HEK293 (cell line): ENCODE results near the gene KDELR1.

ENCODE experiments used
- BCL11A ChIP-seq: fragments of 450-650 bp; formaldehyde crosslinking; IDR thresholded peaks from 2 replicates; pipeline ENCODE4 v1.5.1; 2016; ENCODE audit warnings: low read depth, missing biosample characterization, missing genetic modification characterization
- IKZF3 ChIP-seq: fragments of 450-650 bp; IDR thresholded peaks from 2 replicates; pipeline ENCODE4 v1.5.0; 2018; ENCODE audit warnings: missing biosample characterization, mild to moderate bottlenecking, missing genetic modification characterization, moderate library complexity
- KLF1 ChIP-seq: fragments of 450-650 bp; formaldehyde crosslinking; IDR thresholded peaks from 2 replicates; pipeline ENCODE4 v1.5.1; 2016; ENCODE audit warnings: missing biosample characterization, missing genetic modification characterization
- KLF8 ChIP-seq: fragments of 450-650 bp; formaldehyde crosslinking; IDR thresholded peaks from 2 replicates; pipeline ENCODE4 v1.5.1; 2016; ENCODE audit warnings: missing biosample characterization, missing genetic modification characterization
- KLF9 ChIP-seq: fragments of 450-650 bp; formaldehyde crosslinking; IDR thresholded peaks from 2 replicates; pipeline ENCODE4 v1.5.1; 2016; ENCODE audit warnings: missing biosample characterization, missing genetic modification characterization, low read depth
- RBAK ChIP-seq: fragments of 450-650 bp; formaldehyde crosslinking; IDR thresholded peaks from 2 replicates; pipeline ENCODE4 v1.5.1; 2016; ENCODE audit warnings: missing biosample characterization, missing genetic modification characterization
- REPIN1 ChIP-seq: fragments of 450-650 bp; formaldehyde crosslinking; IDR thresholded peaks from 2 replicates; pipeline ENCODE4 v1.5.1; 2017; ENCODE audit warnings: missing biosample characterization, missing genetic modification characterization, low read depth
- ZBTB26 ChIP-seq: fragments of 450-650 bp; formaldehyde crosslinking; optimal IDR thresholded peaks from 2 replicates; pipeline ENCODE3; 2016; ENCODE audit warnings: missing biosample characterization, mild to moderate bottlenecking, missing genetic modification characterization
- ZIC2 ChIP-seq: fragments of 450-650 bp; formaldehyde crosslinking; IDR thresholded peaks from 2 replicates; pipeline ENCODE4 v1.5.1; 2016; ENCODE audit warnings: missing biosample characterization, missing genetic modification characterization
- ZNF112 ChIP-seq: fragments of 450-650 bp; formaldehyde crosslinking; IDR thresholded peaks from 2 replicates; pipeline ENCODE4 v1.5.0; 2017; ENCODE audit warnings: missing biosample characterization, missing genetic modification characterization
- ZNF138 ChIP-seq: fragments of 450-650 bp; formaldehyde crosslinking; IDR thresholded peaks from 2 replicates; pipeline ENCODE4 v1.5.1; 2016; ENCODE audit warnings: missing biosample characterization, missing genetic modification characterization, borderline replicate concordance
- ZNF146 ChIP-seq: fragments of 450-650 bp; formaldehyde crosslinking; IDR thresholded peaks from 2 replicates; pipeline ENCODE4 v1.5.1; 2016; ENCODE audit warnings: missing biosample characterization, missing genetic modification characterization
- ZNF16 ChIP-seq: fragments of 450-650 bp; formaldehyde crosslinking; IDR thresholded peaks from 2 replicates; pipeline ENCODE4 v1.5.1; 2016; ENCODE audit warnings: low read depth, missing biosample characterization, missing genetic modification characterization
- ZNF501 ChIP-seq: fragments of 450-650 bp; formaldehyde crosslinking; IDR thresholded peaks from 2 replicates; pipeline ENCODE4 v1.5.1; 2016; ENCODE audit warnings: missing biosample characterization, missing genetic modification characterization
- ZNF510 ChIP-seq: fragments of 450-650 bp; formaldehyde crosslinking; IDR thresholded peaks from 2 replicates; pipeline ENCODE4 v1.5.1; 2018; ENCODE audit warnings: mild to moderate bottlenecking, missing genetic modification characterization, missing biosample characterization; ENCODE audit not compliant: insufficient replicate concordance
- ZNF518A ChIP-seq: fragments of 450-650 bp; formaldehyde crosslinking; conservative IDR thresholded peaks from 2 replicates; pipeline ENCODE4 v1.5.1; 2016; ENCODE audit warnings: low read depth, missing biosample characterization, missing genetic modification characterization
- ZNF561 ChIP-seq: fragments of 450-650 bp; IDR thresholded peaks from 2 replicates; pipeline ENCODE4 v1.5.1; 2018; ENCODE audit warnings: missing biosample characterization, missing genetic modification characterization, borderline replicate concordance
- ZNF629 ChIP-seq: fragments of 450-650 bp; formaldehyde crosslinking; IDR thresholded peaks from 2 replicates; pipeline ENCODE4 v1.5.1; 2017; ENCODE audit warnings: missing biosample characterization, missing genetic modification characterization
- ZNF660 ChIP-seq: fragments of 450-650 bp; IDR thresholded peaks from 2 replicates; pipeline ENCODE4 v1.5.1; 2018; ENCODE audit warnings: missing biosample characterization, mild to moderate bottlenecking, missing genetic modification characterization
- ZNF692 ChIP-seq: fragments of 450-650 bp; formaldehyde crosslinking; IDR thresholded peaks from 2 replicates; pipeline ENCODE4 v1.5.1; 2016; ENCODE audit warnings: missing biosample characterization, missing genetic modification characterization
- ZNF843 ChIP-seq: fragments of 450-650 bp; formaldehyde crosslinking; IDR thresholded peaks from 2 replicates; pipeline ENCODE4 v1.5.1; 2016; ENCODE audit warnings: missing biosample characterization, missing genetic modification characterization
- ZXDB ChIP-seq: fragments of 450-650 bp; formaldehyde crosslinking; IDR thresholded peaks from 2 replicates; pipeline ENCODE4 v1.5.1; 2016; ENCODE audit warnings: missing biosample characterization, missing genetic modification characterization
- TF ChIP-seq, protein P1 (sequence below): fragments of 450-650 bp; formaldehyde crosslinking; IDR thresholded peaks from 2 replicates; pipeline ENCODE4 v1.5.0; 2017; ENCODE audit warnings: missing biosample characterization, missing genetic modification characterization, borderline replicate concordance
- TF ChIP-seq, protein P2 (sequence below): fragments of 450-650 bp; formaldehyde crosslinking; IDR thresholded peaks from 2 replicates; pipeline ENCODE4 v1.5.1; 2017; ENCODE audit warnings: missing biosample characterization, missing genetic modification characterization
- TF ChIP-seq, protein P3 (sequence below): fragments of 450-650 bp; formaldehyde crosslinking; IDR thresholded peaks from 2 replicates; pipeline ENCODE4 v1.5.1; 2016; ENCODE audit warnings: missing biosample characterization, missing genetic modification characterization

Gene KDELR1

DNA sequence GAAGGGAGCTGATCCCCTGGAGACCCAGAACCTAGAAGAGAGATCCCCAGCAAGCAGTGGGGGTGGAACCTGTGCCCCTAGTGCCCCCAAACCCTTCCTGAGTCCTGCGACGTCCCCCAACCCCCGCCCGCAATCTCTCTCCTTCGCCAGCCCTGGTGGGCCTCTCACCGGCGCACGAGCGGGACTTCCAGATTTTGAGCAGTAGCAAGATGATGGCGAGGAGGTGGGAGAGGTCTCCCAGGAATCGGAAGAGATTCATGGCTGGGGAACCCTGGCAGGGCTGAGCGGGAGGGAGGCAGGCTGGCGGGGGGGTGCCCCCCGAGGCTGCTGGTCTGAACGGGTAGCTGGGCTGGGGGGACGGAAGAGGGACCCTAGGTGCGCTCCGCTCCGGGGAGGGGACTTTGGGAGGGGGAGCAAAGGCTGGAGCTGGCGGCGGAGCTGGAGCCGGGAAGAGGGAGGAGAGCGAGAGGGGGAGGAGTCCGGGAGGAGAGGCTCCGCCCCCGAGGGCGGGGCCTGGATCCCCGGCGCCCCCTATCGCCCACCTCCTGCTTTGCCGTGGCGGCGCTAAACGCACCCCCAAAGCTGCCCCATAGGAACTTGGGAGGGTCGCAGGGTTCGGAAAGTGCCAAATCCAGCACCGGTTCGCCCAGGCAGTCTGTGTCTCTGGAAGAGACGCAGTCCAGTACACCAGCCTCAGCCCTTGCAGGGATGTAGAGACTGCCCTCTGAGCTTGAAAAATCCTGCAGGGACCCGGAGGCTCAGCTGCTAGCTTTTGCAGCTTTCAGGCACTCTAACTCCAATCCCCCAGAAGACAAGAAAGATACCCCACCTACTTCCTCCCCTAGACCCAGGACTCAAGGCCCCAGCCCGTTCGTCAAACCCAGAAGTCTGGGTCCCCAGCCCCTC is at the start of gene KDELR1 (continued):
- TF ChIP-seq, protein P1, sequence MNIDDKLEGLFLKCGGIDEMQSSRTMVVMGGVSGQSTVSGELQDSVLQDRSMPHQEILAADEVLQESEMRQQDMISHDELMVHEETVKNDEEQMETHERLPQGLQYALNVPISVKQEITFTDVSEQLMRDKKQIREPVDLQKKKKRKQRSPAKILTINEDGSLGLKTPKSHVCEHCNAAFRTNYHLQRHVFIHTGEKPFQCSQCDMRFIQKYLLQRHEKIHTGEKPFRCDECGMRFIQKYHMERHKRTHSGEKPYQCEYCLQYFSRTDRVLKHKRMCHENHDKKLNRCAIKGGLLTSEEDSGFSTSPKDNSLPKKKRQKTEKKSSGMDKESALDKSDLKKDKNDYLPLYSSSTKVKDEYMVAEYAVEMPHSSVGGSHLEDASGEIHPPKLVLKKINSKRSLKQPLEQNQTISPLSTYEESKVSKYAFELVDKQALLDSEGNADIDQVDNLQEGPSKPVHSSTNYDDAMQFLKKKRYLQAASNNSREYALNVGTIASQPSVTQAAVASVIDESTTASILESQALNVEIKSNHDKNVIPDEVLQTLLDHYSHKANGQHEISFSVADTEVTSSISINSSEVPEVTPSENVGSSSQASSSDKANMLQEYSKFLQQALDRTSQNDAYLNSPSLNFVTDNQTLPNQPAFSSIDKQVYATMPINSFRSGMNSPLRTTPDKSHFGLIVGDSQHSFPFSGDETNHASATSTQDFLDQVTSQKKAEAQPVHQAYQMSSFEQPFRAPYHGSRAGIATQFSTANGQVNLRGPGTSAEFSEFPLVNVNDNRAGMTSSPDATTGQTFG (tag by site-specific recombination) = no peak
- TF ChIP-seq, protein P2, sequence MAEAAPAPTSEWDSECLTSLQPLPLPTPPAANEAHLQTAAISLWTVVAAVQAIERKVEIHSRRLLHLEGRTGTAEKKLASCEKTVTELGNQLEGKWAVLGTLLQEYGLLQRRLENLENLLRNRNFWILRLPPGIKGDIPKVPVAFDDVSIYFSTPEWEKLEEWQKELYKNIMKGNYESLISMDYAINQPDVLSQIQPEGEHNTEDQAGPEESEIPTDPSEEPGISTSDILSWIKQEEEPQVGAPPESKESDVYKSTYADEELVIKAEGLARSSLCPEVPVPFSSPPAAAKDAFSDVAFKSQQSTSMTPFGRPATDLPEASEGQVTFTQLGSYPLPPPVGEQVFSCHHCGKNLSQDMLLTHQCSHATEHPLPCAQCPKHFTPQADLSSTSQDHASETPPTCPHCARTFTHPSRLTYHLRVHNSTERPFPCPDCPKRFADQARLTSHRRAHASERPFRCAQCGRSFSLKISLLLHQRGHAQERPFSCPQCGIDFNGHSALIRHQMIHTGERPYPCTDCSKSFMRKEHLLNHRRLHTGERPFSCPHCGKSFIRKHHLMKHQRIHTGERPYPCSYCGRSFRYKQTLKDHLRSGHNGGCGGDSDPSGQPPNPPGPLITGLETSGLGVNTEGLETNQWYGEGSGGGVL = peak; percentile 95
- TF ChIP-seq ZNF510 (tag by site-specific recombination) (no peak), ZBTB26 (tag by site-specific recombination) (no peak), ZNF561 (tag by site-specific recombination) (no peak; the same call in 1 of the 2 replicates), ZIC2 (tag by site-specific recombination) (peak; percentile 43), ZNF146 (tag by site-specific recombination) (no peak), ZNF16 (tag by site-specific recombination) (no peak), ZNF843 (tag by site-specific recombination) (0 out of 2 replicates have a peak, but pooled peaks have one; percentile 14), ZNF692 (peak; percentile 52), ZNF112 (tag by site-specific recombination) (no peak), IKZF3 (peak; percentile 96), KLF9 (tag by site-specific recombination) (peak; percentile 19), ZNF629 (tag by site-specific recombination) (peak; percentile 21; the same call in 1 of the 2 replicates), ZNF518A (tag by site-specific recombination) (no peak), BCL11A (no peak), KLF8 (tag by site-specific recombination) (peak; percentile 85), ZNF501 (no peak), REPIN1 (tag by site-specific recombination) (no peak), KLF1 (peak; percentile 11; the same call in 1 of the 2 replicates), ZXDB (no peak), RBAK (tag by site-specific recombination) (no peak), ZNF138 (tag by site-specific recombination) (no peak), ZNF660 (tag by site-specific recombination) (peak; percentile 62)
- TF ChIP-seq, protein P3, sequence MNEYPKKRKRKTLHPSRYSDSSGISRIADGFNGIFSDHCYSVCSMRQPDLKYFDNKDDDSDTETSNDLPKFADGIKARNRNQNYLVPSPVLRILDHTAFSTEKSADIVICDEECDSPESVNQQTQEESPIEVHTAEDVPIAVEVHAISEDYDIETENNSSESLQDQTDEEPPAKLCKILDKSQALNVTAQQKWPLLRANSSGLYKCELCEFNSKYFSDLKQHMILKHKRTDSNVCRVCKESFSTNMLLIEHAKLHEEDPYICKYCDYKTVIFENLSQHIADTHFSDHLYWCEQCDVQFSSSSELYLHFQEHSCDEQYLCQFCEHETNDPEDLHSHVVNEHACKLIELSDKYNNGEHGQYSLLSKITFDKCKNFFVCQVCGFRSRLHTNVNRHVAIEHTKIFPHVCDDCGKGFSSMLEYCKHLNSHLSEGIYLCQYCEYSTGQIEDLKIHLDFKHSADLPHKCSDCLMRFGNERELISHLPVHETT = no peak
